DOHH2 (cell line): ENCODE measurements around the gene UMAD1.

Source experiments
- H3F3A ChIP-seq: fragments of 200-600 bp; sonication (generic), shearing (Covaris generic); 2 replicates; pipeline ENCODE4 v1.6.0; 2016; ENCODE audit warnings: antibody characterized with exemption, mild to moderate bottlenecking; ENCODE audit not compliant: control insufficient read depth, insufficient read depth
- H3K27ac ChIP-seq: fragments of 200-600 bp; sonication (generic); 2 replicates; pipeline ENCODE4 v1.5.1; 2014; ENCODE audit warnings: low read depth, mild to moderate bottlenecking, low read length, moderate library complexity
- H3K27me3 ChIP-seq: fragments of 200-600 bp; sonication (generic); 2 replicates; pipeline ENCODE4 v1.6.1; 2014; ENCODE audit warnings: mild to moderate bottlenecking, low read length, mixed read lengths; ENCODE audit not compliant: control insufficient read depth
- H3K36me3 ChIP-seq: fragments of 200-600 bp; sonication (generic); 2 replicates; pipeline ENCODE4 v1.6.1; 2014; ENCODE audit warnings: mild to moderate bottlenecking, low read length, moderate library complexity, mixed read lengths; ENCODE audit not compliant: control insufficient read depth
- H3K4me1 ChIP-seq: fragments of 200-600 bp; sonication (generic); 2 replicates; pipeline ENCODE4 v1.6.1; 2014; ENCODE audit warnings: mild to moderate bottlenecking, low read length, mixed read lengths; ENCODE audit not compliant: control insufficient read depth
- H3K4me2 ChIP-seq: fragments of 200-600 bp; sonication (generic); 2 replicates; pipeline ENCODE4 v1.6.0; 2014; ENCODE audit warnings: mild to moderate bottlenecking, low read length, moderate library complexity
- H3K4me3 ChIP-seq: fragments of 200-600 bp; sonication (generic); 2 replicates; pipeline ENCODE4 v1.5.1; 2014; ENCODE audit warnings: mild to moderate bottlenecking, low read length, mixed read lengths
- H3K79me2 ChIP-seq: fragments of 200-600 bp; sonication (generic); 2 replicates; pipeline ENCODE4 v1.6.1; 2014; ENCODE audit warnings: mild to moderate bottlenecking, low read length, mixed read lengths; ENCODE audit not compliant: control insufficient read depth
- H3K9me2 ChIP-seq: fragments of 200-600 bp; sonication (generic); replicated peaks from 2 replicates; pipeline ENCODE4 v1.6.1; 2014; ENCODE audit warnings: mild to moderate bottlenecking, low read length, mixed read lengths; ENCODE audit not compliant: control insufficient read depth
- H3K9me3 ChIP-seq: fragments of 200-600 bp; sonication (generic); 2 replicates; pipeline ENCODE4 v1.6.1; 2014; ENCODE audit warnings: antibody characterized with exemption, low read length, mixed read lengths; ENCODE audit not compliant: control insufficient read depth, insufficient read depth
- H4K20me1 ChIP-seq: fragments of 200-600 bp; sonication (generic); 2 replicates; pipeline ENCODE4 v1.6.0; 2014; ENCODE audit warnings: low read depth, mild to moderate bottlenecking, antibody characterized with exemption, low read length, moderate library complexity; ENCODE audit not compliant: control insufficient read depth, insufficient read depth
- EZH2phosphoT487 ChIP-seq: fragments of 200-600 bp; sonication (generic); IDR thresholded peaks from 2 replicates; pipeline ENCODE4 v1.6.1; 2017; ENCODE audit warnings: borderline replicate concordance, mild to moderate bottlenecking, antibody characterized with exemption, low read length, moderate library complexity, mixed read lengths
- TF ChIP-seq, protein P1 (sequence below): fragments of 200-600 bp; sonication (generic); IDR thresholded peaks from one replicate; pipeline ENCODE4 v1.5.1; 2014; ENCODE audit warnings: antibody characterized with exemption, mild to moderate bottlenecking, low read depth, low read length; ENCODE audit not compliant: poor library complexity, severe bottlenecking

Gene UMAD1

DNA sequence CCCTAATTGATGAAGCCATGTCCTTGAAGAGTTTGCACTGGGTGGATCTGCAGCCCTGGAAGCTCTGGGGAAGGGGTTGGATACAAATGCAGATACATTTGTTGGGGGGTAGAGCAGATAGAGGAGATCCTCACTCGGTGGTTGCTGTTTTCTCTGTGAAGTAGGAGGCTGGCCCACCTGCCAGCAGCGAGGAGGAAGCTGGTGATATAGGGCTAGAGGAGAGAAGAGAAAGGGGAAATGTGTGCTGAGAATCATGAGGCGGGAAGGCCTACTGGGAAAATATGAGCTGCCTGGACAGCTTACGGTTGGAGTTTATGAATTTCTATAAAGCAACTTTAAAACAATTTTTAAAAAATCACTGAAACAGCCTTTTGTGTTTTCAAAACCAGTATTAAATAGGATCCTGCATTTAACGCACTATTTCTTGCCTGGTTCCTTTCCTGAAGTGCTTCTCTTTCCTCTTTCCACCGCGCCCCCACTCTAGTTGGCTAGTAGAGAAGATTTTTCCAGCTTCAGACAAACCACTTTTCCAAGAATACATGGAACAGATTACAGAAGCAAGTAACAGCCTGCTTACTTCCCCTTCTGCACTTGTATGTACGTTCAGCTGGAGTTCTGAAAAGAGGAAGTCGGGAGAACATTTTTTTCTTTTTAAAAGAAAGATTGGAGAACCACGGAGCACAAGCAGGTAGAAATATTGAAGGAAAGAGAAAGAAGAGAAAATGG is 227.5 kb downstream of the UMAD1 start:
- H3K9me2 ChIP-seq = no peaks in the 10 kb centered on the region
- peak overlapping the region; percentile 68 for H3K4me2 ChIP-seq
- TF ChIP-seq EZH2phosphoT487 = no peak
- TF ChIP-seq, protein P1, sequence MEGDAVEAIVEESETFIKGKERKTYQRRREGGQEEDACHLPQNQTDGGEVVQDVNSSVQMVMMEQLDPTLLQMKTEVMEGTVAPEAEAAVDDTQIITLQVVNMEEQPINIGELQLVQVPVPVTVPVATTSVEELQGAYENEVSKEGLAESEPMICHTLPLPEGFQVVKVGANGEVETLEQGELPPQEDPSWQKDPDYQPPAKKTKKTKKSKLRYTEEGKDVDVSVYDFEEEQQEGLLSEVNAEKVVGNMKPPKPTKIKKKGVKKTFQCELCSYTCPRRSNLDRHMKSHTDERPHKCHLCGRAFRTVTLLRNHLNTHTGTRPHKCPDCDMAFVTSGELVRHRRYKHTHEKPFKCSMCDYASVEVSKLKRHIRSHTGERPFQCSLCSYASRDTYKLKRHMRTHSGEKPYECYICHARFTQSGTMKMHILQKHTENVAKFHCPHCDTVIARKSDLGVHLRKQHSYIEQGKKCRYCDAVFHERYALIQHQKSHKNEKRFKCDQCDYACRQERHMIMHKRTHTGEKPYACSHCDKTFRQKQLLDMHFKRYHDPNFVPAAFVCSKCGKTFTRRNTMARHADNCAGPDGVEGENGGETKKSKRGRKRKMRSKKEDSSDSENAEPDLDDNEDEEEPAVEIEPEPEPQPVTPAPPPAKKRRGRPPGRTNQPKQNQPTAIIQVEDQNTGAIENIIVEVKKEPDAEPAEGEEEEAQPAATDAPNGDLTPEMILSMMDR = no peak
- H3K36me3 ChIP-seq = no peaks in the 10 kb centered on the region
- H3K27ac ChIP-seq = peak overlapping the region; percentile 41
- no peaks in the 10 kb centered on the region for H3K27me3 ChIP-seq
- H3K9me3 ChIP-seq = no peaks in the 10 kb centered on the region
- H3K79me2 ChIP-seq = no peaks in the 10 kb centered on the region
- H3K4me3 ChIP-seq = peak overlapping the region; percentile 51
- no peaks in the 10 kb centered on the region for H4K20me1 ChIP-seq
- peaks cover 6% of the 10 kb centered on the region; the same call in 1 of the 2 replicates for H3F3A ChIP-seq
- peaks cover 45% of the 10 kb centered on the region for H3K4me1 ChIP-seq

DNA sequence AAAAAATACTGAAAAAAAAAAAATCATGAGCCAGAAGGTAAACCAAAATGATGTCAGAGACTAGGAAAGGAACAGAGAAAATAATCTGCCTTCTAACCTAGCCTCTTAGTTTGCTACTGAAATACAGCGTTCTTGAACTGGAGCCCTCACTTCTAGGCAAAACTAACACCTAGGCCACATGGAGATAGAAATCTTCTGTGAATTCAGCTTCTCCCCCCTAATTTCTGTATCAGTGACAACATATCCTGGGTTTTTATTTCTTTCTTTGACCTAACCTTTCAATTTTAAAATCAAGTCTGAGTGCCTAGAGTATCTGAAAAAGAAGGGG is 228.0 kb downstream of the UMAD1 start:
- no peaks in the 10 kb centered on the region for H4K20me1 ChIP-seq
- H3K4me3 ChIP-seq = peak overlapping the region; percentile 51
- H3K27ac ChIP-seq = peak overlapping the region; percentile 41
- H3K27me3 ChIP-seq = no peaks in the 10 kb centered on the region
- H3K9me2 ChIP-seq = no peaks in the 10 kb centered on the region
- TF ChIP-seq, protein P1 = no peak
- no peak for TF ChIP-seq EZH2phosphoT487
- H3K79me2 ChIP-seq = no peaks in the 10 kb centered on the region
- H3K36me3 ChIP-seq = no peaks in the 10 kb centered on the region
- H3K4me2 ChIP-seq = peak overlapping the region; percentile 68
- peaks cover 6% of the 10 kb centered on the region; the same call in 1 of the 2 replicates for H3F3A ChIP-seq
- H3K4me1 ChIP-seq = peaks cover 45% of the 10 kb centered on the region
- no peaks in the 10 kb centered on the region for H3K9me3 ChIP-seq

DNA sequence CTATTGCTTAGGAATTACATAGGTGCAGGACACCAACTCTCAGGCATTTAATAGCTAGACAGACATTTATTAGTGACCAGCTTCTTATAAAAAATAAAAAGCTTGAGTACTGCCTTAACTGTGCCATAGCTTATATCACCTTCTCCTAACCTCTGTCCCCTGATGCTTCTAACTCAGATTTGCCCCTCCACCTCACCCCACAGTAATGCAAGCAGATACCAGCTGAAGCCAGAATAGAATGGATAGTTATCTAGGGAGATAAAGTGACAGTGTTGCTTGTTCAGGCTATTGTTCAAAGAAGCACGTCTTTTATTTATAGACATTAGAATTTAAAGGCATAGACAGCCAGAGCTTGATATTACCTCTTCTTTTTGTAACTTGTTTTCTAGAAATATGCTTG is 228.5 kb downstream of the UMAD1 start:
- no peaks in the 10 kb centered on the region for H3K9me2 ChIP-seq
- H4K20me1 ChIP-seq = no peaks in the 10 kb centered on the region
- peak overlapping the region; percentile 68 for H3K4me2 ChIP-seq
- peaks cover 6% of the 10 kb centered on the region; the same call in 1 of the 2 replicates for H3F3A ChIP-seq
- TF ChIP-seq, protein P1 = no peak
- no peak for TF ChIP-seq EZH2phosphoT487
- H3K79me2 ChIP-seq = no peaks in the 10 kb centered on the region
- peak overlapping the region; percentile 41 for H3K27ac ChIP-seq
- H3K4me1 ChIP-seq = peaks cover 45% of the 10 kb centered on the region
- H3K27me3 ChIP-seq = no peaks in the 10 kb centered on the region
- no peaks in the 10 kb centered on the region for H3K9me3 ChIP-seq
- H3K4me3 ChIP-seq = peak overlapping the region; percentile 51
- no peaks in the 10 kb centered on the region for H3K36me3 ChIP-seq
